ENCODE results near the gene TXNDC11.

GRCh38 chr16:11774065-11774626 is 31.5 kb upstream of the TXNDC11 start:
- TF ChIP-seq POLR2AphosphoS5 (IDR thresholded peaks at IDR 0.05; ENCODE audit: low read depth) (no peak), CTCF (IDR thresholded peaks at IDR 0.05; ENCODE audit: insufficient read depth, low read length) (no peak), REST (IDR thresholded peaks at IDR 0.05; ENCODE audit: insufficient replicate concordance, low read depth) (no peak), SPI1 (IDR thresholded peaks at IDR 0.05; ENCODE audit: borderline replicate concordance, low read depth) (no peak)

All from HL-60 (cell line).